ENCODE measurements around the gene TNNC2. TPM values are rescaled to one million over a fixed set of nuclear protein-coding genes. Genes with fewer than 3 reads are reported as not detected.

TNNC2 gene
- total RNA-seq, 1 experiment from 2014 or later: not detected

DNA sequence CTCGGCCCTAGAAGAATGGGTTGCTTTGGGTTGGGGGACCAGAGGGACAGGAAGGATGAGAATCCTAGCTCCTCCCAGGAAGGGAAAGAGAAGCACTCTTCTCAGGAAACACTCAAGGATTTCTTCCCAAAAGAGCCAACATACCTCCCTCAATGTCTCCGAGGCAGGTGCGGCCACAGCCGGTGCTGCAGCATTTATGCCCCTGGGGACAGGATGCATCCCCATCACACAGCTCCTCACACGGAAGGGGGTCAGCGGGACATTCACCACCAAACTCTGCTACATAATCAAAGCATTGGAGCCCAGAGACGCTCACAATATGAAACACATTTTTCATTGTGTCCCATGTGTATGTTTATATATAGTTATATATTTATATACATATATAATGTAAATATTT lies 50.2 kb downstream of the TNNC2 start:
- H3K27ac ChIP-seq: peak overlapping the region; percentile 99; the same call in 1 of the 2 replicates
- H3K27me3 ChIP-seq (ENCODE audit: insufficient read depth, low read depth): no peaks in the 10 kb centered on the region
- no peaks in the 10 kb centered on the region for H3K36me3 ChIP-seq (ENCODE audit: low read depth)
- H3K79me2 ChIP-seq (ENCODE audit: low read depth): no peaks in the 10 kb centered on the region
- POLR2A ChIA-PET (ENCODE audit: unreplicated experiment): no interaction called here
- no peak overlapping the region for H2AFZ ChIP-seq
- H4K20me1 ChIP-seq (ENCODE audit: insufficient read depth): no peaks in the 10 kb centered on the region
- H3K4me3 ChIP-seq: no peak overlapping the region
- H3F3A ChIP-seq (ENCODE audit: insufficient read depth, low read depth): peaks cover 41% of the 10 kb centered on the region
- intact Hi-C loops (cut with micrococcal nuclease; ENCODE audit: unreplicated experiment): loop anchor here (5.0 to 10.0 kb wide), 2 partner anchors 312 to 735 kb away; partner anchors contain the start of gene WFDC2
- H3K4me1 ChIP-seq (replicated peaks; ENCODE audit: insufficient read depth): peaks cover 50% of the 10 kb centered on the region
- no peak for DNase-seq
- BruUV-seq (replicated peaks): no TSS peak
- H3K4me2 ChIP-seq: no peak overlapping the region
- H3K9me3 ChIP-seq (ENCODE audit: insufficient read depth, low read depth): no peaks in the 10 kb centered on the region
- no peaks in the 10 kb centered on the region; the same call in 1 of the 2 replicates for H3K9me2 ChIP-seq (ENCODE audit: insufficient read depth)
- CTCF ChIA-PET: no interaction called here
- TF ChIP-seq, protein P1, sequence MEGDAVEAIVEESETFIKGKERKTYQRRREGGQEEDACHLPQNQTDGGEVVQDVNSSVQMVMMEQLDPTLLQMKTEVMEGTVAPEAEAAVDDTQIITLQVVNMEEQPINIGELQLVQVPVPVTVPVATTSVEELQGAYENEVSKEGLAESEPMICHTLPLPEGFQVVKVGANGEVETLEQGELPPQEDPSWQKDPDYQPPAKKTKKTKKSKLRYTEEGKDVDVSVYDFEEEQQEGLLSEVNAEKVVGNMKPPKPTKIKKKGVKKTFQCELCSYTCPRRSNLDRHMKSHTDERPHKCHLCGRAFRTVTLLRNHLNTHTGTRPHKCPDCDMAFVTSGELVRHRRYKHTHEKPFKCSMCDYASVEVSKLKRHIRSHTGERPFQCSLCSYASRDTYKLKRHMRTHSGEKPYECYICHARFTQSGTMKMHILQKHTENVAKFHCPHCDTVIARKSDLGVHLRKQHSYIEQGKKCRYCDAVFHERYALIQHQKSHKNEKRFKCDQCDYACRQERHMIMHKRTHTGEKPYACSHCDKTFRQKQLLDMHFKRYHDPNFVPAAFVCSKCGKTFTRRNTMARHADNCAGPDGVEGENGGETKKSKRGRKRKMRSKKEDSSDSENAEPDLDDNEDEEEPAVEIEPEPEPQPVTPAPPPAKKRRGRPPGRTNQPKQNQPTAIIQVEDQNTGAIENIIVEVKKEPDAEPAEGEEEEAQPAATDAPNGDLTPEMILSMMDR (conservative IDR thresholded peaks at IDR 0.05): no peak
- TF ChIP-seq EZH2 (IDR thresholded peaks at IDR 0.05; ENCODE audit: low read depth): no peak

DNA sequence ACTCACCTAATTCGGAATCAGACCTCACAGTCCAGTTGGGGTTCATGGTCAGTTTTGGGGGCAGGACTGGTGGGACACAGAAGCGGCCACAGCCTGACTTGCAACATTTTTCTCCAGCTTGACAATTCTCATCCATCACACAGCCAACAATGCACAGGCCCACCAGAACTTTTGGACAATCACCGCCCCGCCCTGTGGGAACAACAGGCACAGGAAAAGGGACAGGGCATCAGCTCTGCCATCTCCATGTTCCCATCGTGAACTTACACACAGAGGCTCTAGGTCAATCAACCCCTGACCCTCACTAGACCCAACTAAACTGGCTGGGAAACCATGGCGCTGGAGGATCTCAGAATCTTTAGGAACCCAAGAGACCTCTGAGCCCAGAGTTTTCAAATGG lies 51.7 kb downstream of the TNNC2 start:
- Histone ChIP-seq H3K4me1 (replicated peaks; ENCODE audit: insufficient read depth) (peaks cover 41% of the 10 kb centered on the region), H4K20me1 (ENCODE audit: insufficient read depth) (no peaks in the 10 kb centered on the region), H3K36me3 (ENCODE audit: low read depth) (no peaks in the 10 kb centered on the region), H3F3A (ENCODE audit: insufficient read depth, low read depth) (peaks cover 26% of the 10 kb centered on the region), H3K9me2 (ENCODE audit: insufficient read depth) (no peaks in the 10 kb centered on the region; the same call in 1 of the 2 replicates), H3K9me3 (ENCODE audit: insufficient read depth, low read depth) (no peaks in the 10 kb centered on the region), H2AFZ (no peak overlapping the region), H3K27me3 (ENCODE audit: insufficient read depth, low read depth) (no peaks in the 10 kb centered on the region), H3K27ac (no peak overlapping the region), H3K4me3 (no peak overlapping the region), H3K4me2 (no peak overlapping the region), H3K79me2 (ENCODE audit: low read depth) (no peaks in the 10 kb centered on the region)
- no peak for DNase-seq
- no TSS peak for BruUV-seq (replicated peaks)
- POLR2A ChIA-PET (ENCODE audit: unreplicated experiment): no interaction called here
- intact Hi-C loops (cut with micrococcal nuclease; ENCODE audit: unreplicated experiment): loop anchor here (5.0 to 10.0 kb wide), 2 partner anchors 311 to 733 kb away; partner anchors contain the start of gene WFDC2
- CTCF ChIA-PET: no interaction called here
- TF ChIP-seq EZH2 (IDR thresholded peaks at IDR 0.05; ENCODE audit: low read depth): no peak
- TF ChIP-seq, protein P1 (conservative IDR thresholded peaks at IDR 0.05): no peak

DNA sequence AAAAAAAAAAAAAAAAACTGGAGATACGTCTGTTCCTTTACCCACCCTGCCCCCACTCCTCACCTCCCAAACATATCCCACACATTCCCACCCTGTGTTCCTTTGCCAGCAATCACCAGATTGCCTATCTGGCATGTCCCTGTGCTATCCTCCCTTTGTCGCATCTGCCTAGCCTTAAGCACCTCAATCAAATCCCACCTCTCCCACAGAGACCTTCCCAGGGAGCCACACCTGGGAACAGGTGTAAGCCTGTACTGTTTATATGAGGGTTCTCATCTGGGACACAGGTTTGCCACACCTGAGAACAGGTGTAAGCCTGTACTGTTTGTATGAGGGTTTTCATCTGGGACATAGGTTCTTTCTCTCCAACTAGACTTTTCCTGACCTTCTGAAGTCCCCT lies 52.2 kb downstream of the TNNC2 start:
- POLR2A ChIA-PET (ENCODE audit: unreplicated experiment): interaction anchor here (0.6 kb wide), 1 partner anchor 135 kb away, joined by 4 read pairs; no protein-coding TSS in a partner anchor
- CTCF ChIA-PET: no interaction called here
- no peaks in the 10 kb centered on the region for H3K9me3 ChIP-seq (ENCODE audit: insufficient read depth, low read depth)
- no peak for DNase-seq
- no peaks in the 10 kb centered on the region for H3K27me3 ChIP-seq (ENCODE audit: insufficient read depth, low read depth)
- no peaks in the 10 kb centered on the region for H4K20me1 ChIP-seq (ENCODE audit: insufficient read depth)
- H3K27ac ChIP-seq: no peak overlapping the region
- no peaks in the 10 kb centered on the region for H3K36me3 ChIP-seq (ENCODE audit: low read depth)
- no peaks in the 10 kb centered on the region for H3K79me2 ChIP-seq (ENCODE audit: low read depth)
- no peak for TF ChIP-seq EZH2 (IDR thresholded peaks at IDR 0.05; ENCODE audit: low read depth)
- TF ChIP-seq, protein P1 (conservative IDR thresholded peaks at IDR 0.05): no peak
- H3K4me3 ChIP-seq: no peak overlapping the region
- H2AFZ ChIP-seq: no peak overlapping the region
- no peaks in the 10 kb centered on the region; the same call in 1 of the 2 replicates for H3K9me2 ChIP-seq (ENCODE audit: insufficient read depth)
- intact Hi-C loops (cut with micrococcal nuclease; ENCODE audit: unreplicated experiment): loop anchor here (5.0 to 10.0 kb wide), 2 partner anchors 310 to 733 kb away; partner anchors contain the start of gene WFDC2
- H3F3A ChIP-seq (ENCODE audit: insufficient read depth, low read depth): peaks cover 22% of the 10 kb centered on the region
- H3K4me1 ChIP-seq (replicated peaks; ENCODE audit: insufficient read depth): peaks cover 36% of the 10 kb centered on the region
- BruUV-seq (replicated peaks): no TSS peak
- H3K4me2 ChIP-seq: no peak overlapping the region

Other genes starting within 250 kb of the TNNC2 start
- gene WFDC8, start 248.0 kb downstream of the TNNC2 start, total RNA-seq (2021): not detected in 2 replicates
- gene WFDC10A, start 197.6 kb downstream of the TNNC2 start, total RNA-seq (2021): not detected in 2 replicates
- gene WFDC9, start 196.0 kb downstream of the TNNC2 start, total RNA-seq (2021): not detected in 2 replicates
- gene WFDC11, start 157.1 kb downstream of the TNNC2 start, total RNA-seq (2021): not detected in 2 replicates
- gene WFDC13, start 125.3 kb downstream of the TNNC2 start, total RNA-seq (2021): not detected in 2 replicates
- not detected in 2 replicates for gene WFDC10B, start 122.3 kb downstream of the TNNC2 start, total RNA-seq (2021)
- gene SPINT4, start 105.0 kb downstream of the TNNC2 start, total RNA-seq (2021): not detected in 2 replicates
- gene WFDC3, start 35.4 kb downstream of the TNNC2 start, total RNA-seq (2021): 21.6 and 22.4 TPM in 2 replicates
- 53.4 and 56.6 TPM in 2 replicates for gene DNTTIP1, start 35.4 kb downstream of the TNNC2 start, total RNA-seq (2021)
- gene UBE2C, start 14.7 kb downstream of the TNNC2 start, total RNA-seq (2021): 207 TPM in 2 replicates
- 9.8 and 13.3 TPM in 2 replicates for gene SNX21, start 6.5 kb upstream of the TNNC2 start, total RNA-seq (2021)
- 33.4 and 40.0 TPM in 2 replicates for gene ACOT8, start 30.1 kb upstream of the TNNC2 start, total RNA-seq (2021)
- 2.7 and 3.3 TPM in 2 replicates for gene ZSWIM3, start 30.3 kb upstream of the TNNC2 start, total RNA-seq (2021)
- gene ZSWIM1, start 53.9 kb upstream of the TNNC2 start, total RNA-seq (2021): 13.2 and 13.5 TPM in 2 replicates
- gene SPATA25, start 60.3 kb upstream of the TNNC2 start, total RNA-seq (2021): 5.2 and 6.3 TPM in 2 replicates
- gene NEURL2, start 63.9 kb upstream of the TNNC2 start, total RNA-seq (2021): 6.5 and 9.2 TPM in 2 replicates
- 123 and 132 TPM in 2 replicates for gene CTSA, start 64.0 kb upstream of the TNNC2 start, total RNA-seq (2021)
- 113 and 127 TPM in 2 replicates for gene PLTP, start 84.8 kb upstream of the TNNC2 start, total RNA-seq (2021)
- gene PCIF1, start 107.4 kb upstream of the TNNC2 start, total RNA-seq (2021): 35.3 and 35.6 TPM in 2 replicates
- gene ZNF335, start 144.9 kb upstream of the TNNC2 start, total RNA-seq (2021): 14.1 and 16.3 TPM in 2 replicates
- not detected in 2 replicates for gene MMP9, start 181.6 kb upstream of the TNNC2 start, total RNA-seq (2021)
- 6.0 and 8.7 TPM in 2 replicates for gene SLC12A5, start 201.9 kb upstream of the TNNC2 start, total RNA-seq (2021)